ENCODE measurements around the gene APPL1.
"Not testable (repeated sequence)": the region's sequence is repeated elsewhere in the genome, so short reads cannot be mapped to it uniquely, and the experiment has no call there.

APPL1 gene

DNA sequence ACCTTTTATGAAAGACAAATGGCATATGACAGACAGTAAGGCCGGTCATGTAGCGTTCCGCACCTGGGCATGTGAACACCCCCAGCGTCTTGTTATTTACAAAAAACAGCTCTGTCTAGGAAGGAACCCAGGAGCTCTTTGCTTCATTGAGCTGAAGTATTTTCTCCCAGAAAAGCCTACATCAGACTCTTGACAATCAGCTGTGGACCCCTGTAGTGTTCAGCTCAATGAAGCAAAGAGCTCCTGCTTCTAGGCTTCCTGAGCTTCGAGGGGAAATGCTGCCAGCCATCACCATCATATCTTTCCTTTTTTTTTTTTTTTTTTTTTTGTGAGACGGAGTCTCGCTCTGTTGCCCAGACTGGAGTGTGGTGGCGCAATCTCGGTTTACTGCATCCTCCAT lies 60.9 kb downstream of the APPL1 start:
- TF ChIP-seq SUZ12 (IDR thresholded peaks at IDR 0.05; ENCODE audit: extremely low read depth, insufficient read depth, insufficient read length) (no peak), ZNF274 (IDR thresholded peaks at IDR 0.05; ENCODE audit: low read depth, low read length) (no peak), YY1 (IDR thresholded peaks at IDR 0.05; ENCODE audit: insufficient read depth, insufficient read length) (no peak)
- DNase-seq (ENCODE audit: low read depth, low spot score): no peak
- H3K4me3 ChIP-seq (ENCODE audit: insufficient read length, low read depth): no peak overlapping the region

DNA sequence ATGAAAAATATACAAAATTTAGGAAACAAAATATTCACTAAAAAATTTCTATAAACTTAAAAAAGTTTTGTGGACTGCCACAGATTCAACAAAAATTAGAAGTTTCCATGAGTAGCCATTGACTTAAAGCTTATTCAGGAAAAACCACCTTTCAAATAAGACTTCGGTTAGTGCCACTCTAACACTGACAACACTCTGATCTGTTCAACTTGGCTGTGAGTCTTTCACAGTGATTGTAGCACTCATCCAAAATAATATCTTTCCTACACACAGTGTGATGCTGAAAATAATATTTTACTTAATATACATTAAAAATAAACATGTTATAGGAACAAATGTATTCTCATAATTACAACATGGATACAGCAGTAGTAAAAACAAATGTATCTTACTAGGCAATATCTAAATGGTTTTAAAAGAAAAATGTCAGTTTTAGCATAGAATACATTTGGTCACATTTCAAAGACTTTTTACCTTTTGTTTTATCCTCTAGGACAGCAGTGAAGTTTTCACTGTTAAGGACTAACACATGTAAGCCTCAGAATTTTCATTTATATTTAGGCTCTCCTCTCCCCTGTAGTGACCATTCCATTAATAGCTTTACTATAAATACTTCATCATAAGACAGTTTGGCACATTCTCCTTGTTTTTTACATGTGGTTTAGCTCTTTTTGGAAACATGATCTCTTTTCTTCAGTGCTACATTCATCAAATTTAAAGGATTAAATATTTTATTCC lies 64.8 kb downstream of the APPL1 start, which contains the start of gene ASB14:
TSS of gene ASB14 (minus strand) at position 527 of the 738 bp plus-strand sequence. CDS start 652 bp downstream, outside the sequence.
- H3K9me3 ChIP-seq (ENCODE audit: insufficient read depth, low read length): no peaks in the 10 kb centered on the region
- H3K36me3 ChIP-seq (ENCODE audit: insufficient read depth, insufficient read length, low read length): no peaks in the 10 kb centered on the region
- no peak for DNase-seq (ENCODE audit: low read depth, low spot score)
- no peak for TF ChIP-seq SUZ12 (IDR thresholded peaks at IDR 0.05; ENCODE audit: extremely low read depth, insufficient read depth, insufficient read length)
- TF ChIP-seq YY1 (IDR thresholded peaks at IDR 0.05; ENCODE audit: insufficient read depth, insufficient read length): no peak
- TF ChIP-seq ZNF274 (IDR thresholded peaks at IDR 0.05; ENCODE audit: low read depth, low read length): no peak
- H3K9ac ChIP-seq (ENCODE audit: insufficient read length, low read depth): no peak within 1 kb of the TSS
- no peaks in the 10 kb centered on the region for H3K4me1 ChIP-seq (ENCODE audit: insufficient read depth, insufficient read length)
- H3K27me3 ChIP-seq (ENCODE audit: insufficient read depth, insufficient read length): no peaks in the 10 kb centered on the region
- H3K4me3 ChIP-seq (ENCODE audit: insufficient read length, low read depth): no peak within 1 kb of the TSS

More for the DNA sequence above, 60.9 kb downstream of the APPL1 start:
- Histone ChIP-seq H3K27me3 (ENCODE audit: insufficient read depth, insufficient read length) (no peaks in the 10 kb centered on the region), H3K4me1 (ENCODE audit: insufficient read depth, insufficient read length) (no peaks in the 10 kb centered on the region), H3K9ac (ENCODE audit: insufficient read length, low read depth) (no peak overlapping the region), H3K9me3 (ENCODE audit: insufficient read depth, low read length) (peaks cover 4% of the 10 kb centered on the region; the same call in 1 of the 2 replicates), H3K36me3 (ENCODE audit: insufficient read depth, insufficient read length, low read length) (no peaks in the 10 kb centered on the region)

DNA sequence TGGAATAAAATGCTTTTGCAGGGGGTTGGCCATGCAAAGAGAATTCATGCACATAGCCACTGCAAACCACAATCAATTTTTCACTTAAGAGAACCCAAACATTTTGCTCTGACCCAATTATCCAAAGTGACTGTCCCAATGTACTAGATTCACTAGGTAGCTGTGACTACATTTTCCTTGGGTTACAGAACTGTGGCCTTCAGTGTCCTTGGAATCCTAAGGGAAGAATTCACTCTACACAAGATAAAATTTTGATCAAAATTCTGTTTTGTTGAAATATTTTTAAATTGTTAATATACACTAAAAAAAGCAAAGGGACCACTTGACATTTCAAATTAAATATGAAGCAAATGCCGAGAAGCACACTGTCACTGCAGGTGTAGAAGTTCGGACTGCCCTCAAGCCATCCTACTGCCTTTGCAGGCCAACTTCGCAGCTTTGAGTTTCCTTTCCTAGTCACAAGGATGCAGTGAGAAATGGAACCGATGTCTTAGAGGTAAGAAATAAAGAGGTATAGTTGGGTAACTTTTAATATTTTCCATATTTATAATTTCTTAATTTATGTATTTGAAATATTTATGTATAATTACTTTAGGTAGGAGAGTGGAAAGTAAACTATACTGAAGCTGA lies 65.5 kb downstream of the APPL1 start:
- Histone ChIP-seq H3K4me3 (ENCODE audit: insufficient read length, low read depth) (no peak overlapping the region), H3K4me1 (ENCODE audit: insufficient read depth, insufficient read length) (no peaks in the 10 kb centered on the region), H3K27me3 (ENCODE audit: insufficient read depth, insufficient read length) (no peaks in the 10 kb centered on the region), H3K9me3 (ENCODE audit: insufficient read depth, low read length) (no peaks in the 10 kb centered on the region), H3K9ac (ENCODE audit: insufficient read length, low read depth) (no peak overlapping the region), H3K36me3 (ENCODE audit: insufficient read depth, insufficient read length, low read length) (no peaks in the 10 kb centered on the region)
- DNase-seq (ENCODE audit: low read depth, low spot score): no peak
- TF ChIP-seq SUZ12 (IDR thresholded peaks at IDR 0.05; ENCODE audit: extremely low read depth, insufficient read depth, insufficient read length) (no peak), YY1 (IDR thresholded peaks at IDR 0.05; ENCODE audit: insufficient read depth, insufficient read length) (no peak), ZNF274 (IDR thresholded peaks at IDR 0.05; ENCODE audit: low read depth, low read length) (no peak)

DNA sequence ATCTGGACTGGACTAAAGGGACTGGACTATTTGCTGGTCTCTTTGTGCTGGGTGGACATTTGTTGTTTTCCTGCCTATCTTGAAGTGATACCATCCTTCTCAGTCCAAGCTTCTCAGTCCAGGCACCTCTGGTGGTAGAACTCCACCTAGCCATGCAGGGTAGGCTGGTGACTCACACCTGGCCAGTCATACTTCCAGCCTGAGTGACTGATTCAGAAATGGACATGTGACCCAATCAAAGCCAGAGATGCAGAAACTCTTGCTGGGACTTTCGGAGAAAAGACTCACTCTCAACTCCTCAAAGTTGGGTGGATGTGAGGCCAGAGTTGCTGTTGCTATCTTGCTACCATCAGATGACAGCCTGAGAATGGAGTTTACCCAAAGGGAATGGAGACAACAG lies 70.5 kb downstream of the APPL1 start:
- DNase-seq (ENCODE audit: low read depth, low spot score): no peak
- Histone ChIP-seq H3K4me3 (ENCODE audit: insufficient read length, low read depth) (no peak overlapping the region), H3K4me1 (ENCODE audit: insufficient read depth, insufficient read length) (no peaks in the 10 kb centered on the region)

DNA sequence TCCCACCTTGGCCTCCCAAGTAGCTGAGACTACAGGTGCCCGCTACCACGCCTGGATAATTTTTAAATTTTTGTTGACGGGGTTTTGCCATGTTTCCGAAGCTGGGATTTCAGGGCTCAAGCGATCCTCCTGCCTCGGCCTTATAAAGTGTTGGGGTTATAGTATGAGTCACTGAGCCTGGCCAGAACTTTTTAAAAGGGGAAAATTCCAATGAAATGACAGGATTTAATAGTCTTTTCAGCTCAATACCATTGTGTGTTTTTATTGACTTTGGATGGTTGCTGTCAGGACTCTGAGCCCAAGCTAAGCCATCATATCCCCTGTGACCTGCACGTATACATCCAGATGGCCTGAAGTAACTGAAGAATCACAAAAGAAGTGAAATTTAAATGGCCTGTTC lies 76.0 kb downstream of the APPL1 start:
- H3K9me3 ChIP-seq (ENCODE audit: insufficient read depth, low read length); H3K4me3 ChIP-seq (ENCODE audit: insufficient read length, low read depth); H3K27me3 ChIP-seq (ENCODE audit: insufficient read depth, insufficient read length); H3K4me1 ChIP-seq (ENCODE audit: insufficient read depth, insufficient read length); DNase-seq (ENCODE audit: low read depth, low spot score); H3K36me3 ChIP-seq (ENCODE audit: insufficient read depth, insufficient read length, low read length); H3K9ac ChIP-seq (ENCODE audit: insufficient read length, low read depth): not testable (repeated sequence)

More for the DNA sequence above, 70.5 kb downstream of the APPL1 start:
- Histone ChIP-seq H3K9me3 (ENCODE audit: insufficient read depth, low read length) (no peaks in the 10 kb centered on the region), H3K36me3 (ENCODE audit: insufficient read depth, insufficient read length, low read length) (no peaks in the 10 kb centered on the region), H3K9ac (ENCODE audit: insufficient read length, low read depth) (no peak overlapping the region), H3K27me3 (ENCODE audit: insufficient read depth, insufficient read length) (no peaks in the 10 kb centered on the region)
- no peak for TF ChIP-seq ZNF274 (IDR thresholded peaks at IDR 0.05; ENCODE audit: low read depth, low read length)
- no peak for TF ChIP-seq YY1 (IDR thresholded peaks at IDR 0.05; ENCODE audit: insufficient read depth, insufficient read length)
- no peak for TF ChIP-seq SUZ12 (IDR thresholded peaks at IDR 0.05; ENCODE audit: extremely low read depth, insufficient read depth, insufficient read length)

DNA sequence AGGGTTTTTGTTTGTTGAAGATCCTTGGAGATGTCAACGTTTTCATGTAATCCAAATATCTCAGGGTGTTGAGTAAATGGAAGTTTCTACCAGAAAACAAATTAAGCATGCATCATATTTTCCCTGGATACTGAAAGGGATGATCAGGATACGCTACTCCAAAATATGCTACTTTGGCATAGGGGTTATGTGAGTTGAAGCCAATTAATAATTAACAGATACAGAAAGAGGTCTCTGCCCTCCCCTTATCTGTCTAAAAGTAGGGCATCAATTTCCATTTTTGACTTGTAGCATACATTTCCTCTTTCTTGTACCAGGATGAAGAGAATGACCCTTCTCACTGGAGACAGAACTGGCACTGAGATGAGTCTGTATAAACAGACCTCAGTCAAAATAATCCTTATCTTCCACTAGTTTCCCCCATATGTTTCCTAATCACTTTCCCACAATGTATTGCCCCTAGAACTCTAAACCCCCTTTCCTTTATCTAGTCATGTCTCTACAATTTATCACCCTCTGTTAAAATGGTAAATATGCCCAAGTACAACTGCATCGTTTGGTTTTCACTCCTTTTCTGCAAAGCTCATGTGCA lies 82.3 kb downstream of the APPL1 start:
- H3K4me3 ChIP-seq (ENCODE audit: insufficient read length, low read depth): no peak overlapping the region
- no peak for DNase-seq (ENCODE audit: low read depth, low spot score)
- no peaks in the 10 kb centered on the region for H3K36me3 ChIP-seq (ENCODE audit: insufficient read depth, insufficient read length, low read length)
- no peaks in the 10 kb centered on the region for H3K27me3 ChIP-seq (ENCODE audit: insufficient read depth, insufficient read length)
- no peaks in the 10 kb centered on the region for H3K9me3 ChIP-seq (ENCODE audit: insufficient read depth, low read length)
- no peak overlapping the region for H3K9ac ChIP-seq (ENCODE audit: insufficient read length, low read depth)
- TF ChIP-seq YY1 (IDR thresholded peaks at IDR 0.05; ENCODE audit: insufficient read depth, insufficient read length) (no peak), SUZ12 (IDR thresholded peaks at IDR 0.05; ENCODE audit: extremely low read depth, insufficient read depth, insufficient read length) (no peak), ZNF274 (IDR thresholded peaks at IDR 0.05; ENCODE audit: low read depth, low read length) (no peak)
- H3K4me1 ChIP-seq (ENCODE audit: insufficient read depth, insufficient read length): no peaks in the 10 kb centered on the region

DNA sequence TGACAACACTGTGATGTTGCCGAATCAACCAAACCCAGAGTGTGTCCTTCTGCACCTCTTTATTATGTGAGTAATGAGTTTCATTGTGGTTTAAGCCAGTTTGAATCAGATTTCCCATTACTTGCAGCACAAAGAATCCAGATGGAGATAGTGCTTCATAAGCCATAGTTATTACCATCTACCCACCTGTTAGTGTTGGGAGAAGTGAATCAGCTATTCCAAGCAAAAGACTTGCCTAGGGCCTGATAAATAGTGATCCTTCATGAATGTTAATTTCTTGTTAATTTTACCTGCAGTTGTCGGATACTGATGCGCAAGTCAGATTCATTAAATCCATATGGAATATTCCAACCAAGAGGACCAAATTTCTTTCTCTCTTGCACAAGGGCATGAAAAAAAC lies 86.7 kb downstream of the APPL1 start:
- DNase-seq (ENCODE audit: low read depth, low spot score): no peak
- no peak for TF ChIP-seq SUZ12 (IDR thresholded peaks at IDR 0.05; ENCODE audit: extremely low read depth, insufficient read depth, insufficient read length)
- TF ChIP-seq ZNF274 (IDR thresholded peaks at IDR 0.05; ENCODE audit: low read depth, low read length): no peak
- no peak for TF ChIP-seq YY1 (IDR thresholded peaks at IDR 0.05; ENCODE audit: insufficient read depth, insufficient read length)
- no peak overlapping the region for H3K4me3 ChIP-seq (ENCODE audit: insufficient read length, low read depth)
- H3K36me3 ChIP-seq (ENCODE audit: insufficient read depth, insufficient read length, low read length): no peaks in the 10 kb centered on the region
- no peak overlapping the region for H3K9ac ChIP-seq (ENCODE audit: insufficient read length, low read depth)
- no peaks in the 10 kb centered on the region for H3K4me1 ChIP-seq (ENCODE audit: insufficient read depth, insufficient read length)
- no peaks in the 10 kb centered on the region for H3K27me3 ChIP-seq (ENCODE audit: insufficient read depth, insufficient read length)
- H3K9me3 ChIP-seq (ENCODE audit: insufficient read depth, low read length): no peaks in the 10 kb centered on the region
